Right lobe of liver (tissue), 6 donors: ENCODE results near the gene RBPMS2. TPM values are rescaled to one million over a fixed set of nuclear protein-coding genes. Genes with fewer than 3 reads are reported as not detected.

ENCODE experiments used
- ATAC-seq, 4 donors: fragments of 200-7000 bp; cut with Tn5 transposase; one replicate each; pipeline ENCODE4 v1.9.1; 2020; ENCODE audit warnings: mild to moderate bottlenecking in 4 of 4, moderate library complexity in 4 of 4
- DNase-seq, 3 donors: peaks; one replicate each; pipeline ENCODE4 v3.0.0-alpha.2; 2020
- H3K27ac ChIP-seq, 3 donors: fragments of 200-600 bp; one replicate each; pipeline ENCODE4 v1.8.0; 2022
- H3K27me3 ChIP-seq, 2 donors: fragments of 200-600 bp; one replicate each; pipeline ENCODE4 v1.8.0; 2022
- H3K36me3 ChIP-seq, 4 donors: fragments of 200-600 bp; sonication (generic) in 1 of 4; one replicate each; pipeline versions ENCODE4 v1.5.1 to v1.8.0; 2017 to 2022; ENCODE audit warnings: control low read depth in 1 of 4
- H3K4me1 ChIP-seq, 4 donors: fragments of 200-600 bp; sonication (generic) in 1 of 4; one replicate each; pipeline versions ENCODE4 v1.5.1 to v1.8.0; 2017 to 2022; ENCODE audit warnings: control low read depth in 1 of 4
- H3K4me3 ChIP-seq, 3 donors: fragments of 200-600 bp; one replicate each; pipeline ENCODE4 v1.8.0; 2022
- H3K9me3 ChIP-seq, 4 donors: fragments of 200-600 bp; sonication (generic) in 1 of 4; one replicate each; pipeline versions ENCODE4 v1.5.1 to v1.8.0; 2017 to 2022; ENCODE audit warnings: control low read depth in 1 of 4
- CTCF ChIP-seq, 4 donors: fragments of 200-600 bp in 3 of 4; fragments of 450-650 bp in 1 of 4; IDR thresholded peaks; one replicate each; pipeline versions ENCODE4 v1.5.1 to v1.8.0; 2016 to 2022; ENCODE audit warnings: antibody characterized with exemption in 4 of 4, mild to moderate bottlenecking in 2 of 4
- POLR2A ChIP-seq: fragments of 450-650 bp; IDR thresholded peaks from one replicate; pipeline ENCODE4 v1.6.1; 2017; ENCODE audit warnings: antibody characterized with exemption, mild to moderate bottlenecking
- WGBS: methylation state at CpG from one replicate; pipeline ENCODE4 v1.1.6; 2018; ENCODE audit warnings: low coverage, low lambda C conversion rate; ENCODE audit not compliant: insufficient coverage; ENCODE audit errors: missing lambda C conversion rate; 5-methylcytosine and 5-hydroxymethylcytosine counted together
- intact Hi-C, 2 donors: fragments of 100-400 bp; cut with DNase I; formaldehyde crosslinking; loops; one replicate each; pipeline versions ENCODE4 v1.11.2 to v1.14.1; 2022
- total RNA-seq, 6 experiments: library from RNA; depleted of rRNA in 2 of 6; stranded (reverse); fragments of >200 nt in 2 of 6; fragmentation: NEBNext Ultra II Directional in 3 of 6; extraction: Animal tissue kit (Norgen Biotek cat#: 25700) in 3 of 6; gene quantifications; one replicate each; pipeline versions ENCODE4 v1.1.0 to v1.2.4, GENCODE V29; 2016 to 2023
- donor health status: DM: no; HTN: yes; CAD: no.
- donor health status: DM: no; HTN: no; CAD: no.
- donor health status: DM: no; HTN: no; CAD: no.
- donor health status: DM: no; HTN: yes; CAD: no.
- donor health status: DM: no; HTN: yes; CAD: no.

The RBPMS2 gene
- total RNA-seq, 6 experiments from 2014 or later = 2.5 to 13.6 (median 6.1) TPM

GRCh38 chr15:64791401-64791800 is 16.0 kb upstream of the RBPMS2 start:
- 21% methylated on average over 3 of the region's 4 CpGs for WGBS
- DNase-seq (no peak), ATAC-seq (peak in 2 of 4 donors; percentile 13 to 57)
- no peaks in the 10 kb centered on the region for H3K4me1 ChIP-seq
- intact Hi-C loops = no loop called here
- no peak overlapping the region for H3K27ac ChIP-seq
- TF ChIP-seq POLR2A = no peak
- TF ChIP-seq CTCF (IDR thresholded peaks at IDR 0.05) = no peak
- no peaks in the 10 kb centered on the region for H3K9me3 ChIP-seq
- no peak overlapping the region for H3K4me3 ChIP-seq
- H3K27me3 ChIP-seq = no peaks in the 10 kb centered on the region
- no peaks in the 10 kb centered on the region for H3K36me3 ChIP-seq

GRCh38 chr15:64783796-64784195 is 8.4 kb upstream of the RBPMS2 start:
- WGBS = 74% methylated on average over 3 of the region's 4 CpGs
- no peak overlapping the region for H3K27ac ChIP-seq
- intact Hi-C loops = no loop called here
- TF ChIP-seq CTCF (IDR thresholded peaks at IDR 0.05) = no peak
- TF ChIP-seq POLR2A = no peak
- no peak overlapping the region for H3K4me3 ChIP-seq
- H3K27me3 ChIP-seq = no peaks in the 10 kb centered on the region
- DNase-seq (peak in 1 of 3 donors; percentile 69), ATAC-seq (peak; percentile 55 to 68 (median 59))
- peaks cover 0 to 36% (median 20%) of the 10 kb centered on the region in 4 donors for H3K4me1 ChIP-seq
- no peaks in the 10 kb centered on the region for H3K9me3 ChIP-seq
- H3K36me3 ChIP-seq = no peaks in the 10 kb centered on the region

- H3K9me3 ChIP-seq = no peaks in the 10 kb centered on the region
- no peak overlapping the region for H3K4me3 ChIP-seq
- 21% methylated on average over 5 of the region's 5 CpGs for WGBS
- no peaks in the 10 kb centered on the region for H3K36me3 ChIP-seq
- no peaks in the 10 kb centered on the region for H3K27me3 ChIP-seq
- intact Hi-C loops = no loop called here
- ATAC-seq (peak; percentile 84 to 87 (median 85)), DNase-seq (peak; percentile 40 to 78 (median 68))
- peak overlapping the region in 2 of 3 donors; percentile 47 to 69 for H3K27ac ChIP-seq
- H3K4me1 ChIP-seq = peaks cover 0 to 36% (median 20%) of the 10 kb centered on the region in 4 donors
- TF ChIP-seq CTCF (IDR thresholded peaks at IDR 0.05) (no peak), POLR2A (no peak)
Measured at GRCh38 chr15:64782751-64783150, 7.4 kb upstream of the RBPMS2 start.

- no peaks in the 10 kb centered on the region for H3K9me3 ChIP-seq
- intact Hi-C loops = no loop called here
- TF ChIP-seq POLR2A (no peak), CTCF (IDR thresholded peaks at IDR 0.05) (no peak)
- H3K27ac ChIP-seq = peak overlapping the region in 1 of 3 donors; percentile 47
- H3K4me3 ChIP-seq = no peak overlapping the region
- H3K4me1 ChIP-seq = peaks cover 0 to 37% (median 20%) of the 10 kb centered on the region in 4 donors
- DNase-seq = peak in 2 of 3 donors; percentile 72 to 75
- peak; percentile 68 to 81 (median 77) for ATAC-seq
- no peaks in the 10 kb centered on the region for H3K27me3 ChIP-seq
- H3K36me3 ChIP-seq = no peaks in the 10 kb centered on the region
- WGBS = 56% methylated on average over 5 of the region's 6 CpGs
Measured at GRCh38 chr15:64781299-64781698, 5.9 kb upstream of the RBPMS2 start.
